Vagina (tissue), 2 donors: Measurements from ENCODE around the gene HTRA1. TPM values are rescaled to one million over a fixed set of nuclear protein-coding genes. Genes with fewer than 3 reads are reported as not detected.

ENCODE experiments used
- DNase-seq, 2 donors: peaks; one replicate each; pipeline ENCODE4 v3.0.0-alpha.2; 2017; ENCODE audit errors: extremely low spot score in 2 of 2
- H3K27ac ChIP-seq: fragments of 200-600 bp; sonication (generic); one replicate; pipeline ENCODE4 v1.5.1; 2019
- H3K27me3 ChIP-seq: fragments of 200-600 bp; sonication (generic); one replicate; pipeline ENCODE4 v1.5.1; 2019
- H3K36me3 ChIP-seq, 2 donors: fragments of 200-600 bp; sonication (generic); one replicate each; pipeline ENCODE4 v1.5.1; 2017 to 2019
- H3K4me1 ChIP-seq: fragments of 200-600 bp; sonication (generic); one replicate; pipeline ENCODE4 v1.5.1; 2019
- H3K4me3 ChIP-seq, 2 donors: fragments of 200-600 bp; sonication (generic); 1 replicate in 1 of 2; 2 replicates in 1 of 2; pipeline ENCODE4 v1.5.1; 2016 to 2019
- H3K9me3 ChIP-seq: fragments of 200-600 bp; sonication (generic); one replicate; pipeline ENCODE4 v1.5.1; 2019
- CTCF ChIP-seq, 3 experiments: fragments of 450-650 bp in 2 of 3; fragments of 200-600 bp in 1 of 3; sonication (generic) in 1 of 3; IDR thresholded peaks; one replicate each; pipeline ENCODE4 v1.5.1; 2017 to 2019; ENCODE audit warnings: antibody characterized with exemption in 3 of 3, mild to moderate bottlenecking in 2 of 3, moderate library complexity in 2 of 3
- POLR2A ChIP-seq, 2 donors: fragments of 450-650 bp; IDR thresholded peaks; one replicate each; pipeline ENCODE4 v1.6.1; 2017; ENCODE audit warnings: antibody characterized with exemption in 2 of 2, mild to moderate bottlenecking in 2 of 2, moderate library complexity in 2 of 2
- POLR2AphosphoS5 ChIP-seq, 2 donors: sonication (generic); formaldehyde crosslinking; IDR thresholded peaks; one replicate each; pipeline ENCODE4 v1.9.0; 2017; ENCODE audit warnings: antibody characterized with exemption in 2 of 2, mild to moderate bottlenecking in 2 of 2, low read depth in 1 of 2; ENCODE audit not compliant: insufficient read depth in 1 of 2
- intact Hi-C: fragments of 100-400 bp; cut with DNase I; formaldehyde crosslinking; loops from one replicate; pipeline ENCODE4 v1.15.1; 2023
- total RNA-seq: library from RNA; depleted of rRNA; stranded (reverse); fragments of >200 nt; gene quantifications from one replicate; pipeline ENCODE4 v1.2.3, GENCODE V29; 2016

Gene HTRA1
- total RNA-seq, 1 donor from 2014 or later = 116 TPM

- no peaks in the 10 kb centered on the region for H3K36me3 ChIP-seq
- H3K4me1 ChIP-seq = no peaks in the 10 kb centered on the region
- intact Hi-C loops = no loop called here
- H3K9me3 ChIP-seq = no peaks in the 10 kb centered on the region
- TF ChIP-seq POLR2AphosphoS5 (IDR thresholded peaks at IDR 0.05; ENCODE audit: insufficient read depth in 1 of 2, low read depth in 1 of 2) = no peak
- no peak for TF ChIP-seq POLR2A (IDR thresholded peaks at IDR 0.05)
- no peak for TF ChIP-seq CTCF (IDR thresholded peaks at IDR 0.05)
- H3K4me3 ChIP-seq = no peak overlapping the region
- H3K27ac ChIP-seq = no peak overlapping the region
- no peaks in the 10 kb centered on the region for H3K27me3 ChIP-seq
- no peak for DNase-seq
Observed at GRCh38 chr10:122550983-122551382, 89.6 kb downstream of the HTRA1 start.

- Histone ChIP-seq H3K9me3 (no peaks in the 10 kb centered on the region), H3K36me3 (no peaks in the 10 kb centered on the region), H3K27ac (no peak overlapping the region), H3K4me1 (no peaks in the 10 kb centered on the region), H3K4me3 (no peak overlapping the region), H3K27me3 (no peaks in the 10 kb centered on the region)
- TF ChIP-seq CTCF (IDR thresholded peaks at IDR 0.05) (no peak), POLR2A (IDR thresholded peaks at IDR 0.05) (no peak), POLR2AphosphoS5 (IDR thresholded peaks at IDR 0.05; ENCODE audit: insufficient read depth in 1 of 2, low read depth in 1 of 2) (no peak)
- intact Hi-C loops = no loop called here
- DNase-seq = no peak
Observed at GRCh38 chr10:122551450-122551849, 90.1 kb downstream of the HTRA1 start.

- no peak overlapping the region for H3K4me3 ChIP-seq
- H3K36me3 ChIP-seq = no peaks in the 10 kb centered on the region
- intact Hi-C loops = no loop called here
- no peak for DNase-seq
- H3K4me1 ChIP-seq = no peaks in the 10 kb centered on the region
- TF ChIP-seq CTCF (IDR thresholded peaks at IDR 0.05) (no peak), POLR2A (IDR thresholded peaks at IDR 0.05) (no peak), POLR2AphosphoS5 (IDR thresholded peaks at IDR 0.05; ENCODE audit: insufficient read depth in 1 of 2, low read depth in 1 of 2) (no peak)
- H3K9me3 ChIP-seq = no peaks in the 10 kb centered on the region
- H3K27me3 ChIP-seq = no peaks in the 10 kb centered on the region
- H3K27ac ChIP-seq = no peak overlapping the region
Observed at GRCh38 chr10:122553341-122553740, 92.0 kb downstream of the HTRA1 start.

- H3K27ac ChIP-seq = no peak overlapping the region
- TF ChIP-seq POLR2AphosphoS5 (IDR thresholded peaks at IDR 0.05; ENCODE audit: insufficient read depth in 1 of 2, low read depth in 1 of 2) (no peak), CTCF (IDR thresholded peaks at IDR 0.05) (no peak), POLR2A (IDR thresholded peaks at IDR 0.05) (no peak)
- no peaks in the 10 kb centered on the region for H3K4me1 ChIP-seq
- H3K27me3 ChIP-seq = no peaks in the 10 kb centered on the region
- no peaks in the 10 kb centered on the region for H3K9me3 ChIP-seq
- H3K36me3 ChIP-seq = no peaks in the 10 kb centered on the region
- no peak for DNase-seq
- intact Hi-C loops = no loop called here
- no peak overlapping the region for H3K4me3 ChIP-seq
Observed at GRCh38 chr10:122554131-122555036, 93.0 kb downstream of the HTRA1 start.

- intact Hi-C loops = no loop called here
- no peak overlapping the region for H3K27ac ChIP-seq
Observed at GRCh38 chr10:122555442-122555841, 94.1 kb downstream of the HTRA1 start.

More at GRCh38 chr10:122555442-122555841, 94.1 kb downstream of the HTRA1 start:
- no peaks in the 10 kb centered on the region for H3K4me1 ChIP-seq
- no peaks in the 10 kb centered on the region for H3K36me3 ChIP-seq
- TF ChIP-seq CTCF (IDR thresholded peaks at IDR 0.05) = no peak
- TF ChIP-seq POLR2A (IDR thresholded peaks at IDR 0.05) = no peak
- no peak for TF ChIP-seq POLR2AphosphoS5 (IDR thresholded peaks at IDR 0.05; ENCODE audit: insufficient read depth in 1 of 2, low read depth in 1 of 2)
- H3K4me3 ChIP-seq = no peak overlapping the region
- H3K9me3 ChIP-seq = no peaks in the 10 kb centered on the region
- no peak for DNase-seq
- H3K27me3 ChIP-seq = no peaks in the 10 kb centered on the region
